SK-N-MC (cell line): ENCODE measurements around the gene VEPH1.

ENCODE experiments used
- DNase-seq: peaks from one replicate; pipeline ENCODE4 v3.0.0-alpha.2; 2011; ENCODE audit warnings: low read depth, low spot score
- H3K27ac ChIP-seq: fragments of 200-600 bp; sonication (generic); 2 replicates; pipeline ENCODE4 v1.5.1; 2016; ENCODE audit warnings: mixed run types
- H3K36me3 ChIP-seq: fragments of 200-600 bp; sonication (generic); 2 replicates; pipeline ENCODE4 v1.6.1; 2017; ENCODE audit warnings: antibody characterized with exemption, low read length, mixed read lengths; ENCODE audit not compliant: insufficient read depth
- H3K4me3 ChIP-seq: fragments of 200-600 bp; sonication (generic); 2 replicates; pipeline ENCODE4 v1.5.1; 2016
- H3K9ac ChIP-seq: fragments of 200-600 bp; sonication (generic); 2 replicates; pipeline ENCODE4 v1.8.0; 2017; ENCODE audit warnings: mixed run types, mixed read lengths; ENCODE audit not compliant: insufficient read length
- H3K9me3 ChIP-seq: fragments of 200-600 bp; sonication (generic); 2 replicates; pipeline ENCODE4 v1.6.1; 2017; ENCODE audit warnings: low read depth, mild to moderate bottlenecking, antibody characterized with exemption, low read length, moderate library complexity, mixed read lengths
- EZH2 ChIP-seq: fragments of 200-600 bp; sonication (generic); IDR thresholded peaks from one replicate; pipeline ENCODE4 v1.6.1; 2017; ENCODE audit warnings: antibody characterized with exemption
- FOXP2 ChIP-seq: optimal IDR thresholded peaks from 2 replicates; pipeline ENCODE3; 2011; ENCODE audit warnings: mild to moderate bottlenecking, moderate library complexity; ENCODE audit not compliant: insufficient read depth; ENCODE audit errors: extremely low read length, control extremely low read depth
- POLR2AphosphoS5 ChIP-seq: IDR thresholded peaks from 2 replicates; pipeline ENCODE4 v1.6.1; 2012; ENCODE audit warnings: mild to moderate bottlenecking, low read depth, low read length, borderline replicate concordance

VEPH1 gene

DNA sequence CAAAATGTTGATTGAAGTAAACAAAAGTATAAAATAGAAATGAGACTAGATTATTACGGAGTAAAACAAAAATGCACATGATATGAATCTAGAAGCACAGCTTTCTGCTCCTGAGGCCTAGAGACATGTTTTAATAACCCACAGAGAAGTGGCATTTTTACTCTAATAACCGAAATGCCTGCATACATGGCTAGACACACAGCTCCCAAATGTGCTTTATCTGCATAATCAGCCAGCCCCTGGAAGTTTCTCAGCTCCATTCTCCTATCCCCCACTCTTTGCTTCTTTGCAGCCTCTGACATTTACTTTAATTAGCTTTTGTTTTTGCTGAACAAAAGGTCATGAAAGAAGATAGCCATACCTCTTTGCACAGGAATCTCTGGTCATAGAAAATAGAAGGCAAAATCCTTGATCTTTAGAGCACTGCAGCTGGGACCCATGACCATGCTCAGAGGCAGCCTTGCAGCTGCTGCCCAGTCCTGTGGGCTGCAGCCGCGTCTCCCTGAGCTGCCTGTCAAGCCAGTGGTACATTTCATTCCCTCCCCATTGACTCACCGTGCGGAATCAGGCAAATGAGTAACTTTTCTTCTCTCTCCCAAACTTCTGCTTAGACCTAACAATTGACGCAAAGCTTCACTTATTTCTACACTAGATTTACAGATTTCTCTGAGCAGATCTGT is at the start of gene VEPH1:
Gene VEPH1 (minus strand): TSS at position 501 of the 680 bp plus-strand sequence. CDS start 8,067 bp downstream, outside the sequence.
- no peaks in the 10 kb centered on the region for H3K36me3 ChIP-seq
- H3K4me3 ChIP-seq, result no peak within 1 kb of the TSS
- DNase-seq, result no peak
- no peak for TF ChIP-seq EZH2
- no peak for TF ChIP-seq POLR2AphosphoS5
- no peak for TF ChIP-seq FOXP2
- H3K27ac ChIP-seq, result no peak within 1 kb of the TSS
- no peaks in the 10 kb centered on the region for H3K9me3 ChIP-seq
- no peak within 1 kb of the TSS for H3K9ac ChIP-seq

DNA sequence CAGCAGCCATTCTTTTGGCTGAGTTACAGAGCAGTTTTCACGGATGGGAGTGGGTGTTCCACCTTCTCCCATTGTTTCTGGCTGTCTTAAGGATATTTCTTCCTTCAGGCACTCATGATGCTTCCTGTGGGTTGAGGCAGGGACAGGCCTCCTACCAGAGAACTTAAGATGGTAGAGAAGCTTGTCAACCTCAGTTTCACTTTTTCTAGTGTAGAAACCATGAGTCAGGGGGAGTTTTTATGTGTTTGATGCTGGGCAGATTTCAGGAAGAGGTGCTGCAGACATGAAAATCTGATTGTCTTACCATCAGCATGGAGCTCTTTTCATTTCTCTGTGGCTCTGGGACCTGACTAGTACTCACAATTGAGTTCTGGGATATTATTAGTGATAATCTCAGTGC is 48.7 kb upstream of the VEPH1 start:
- H3K9ac ChIP-seq, result no peak overlapping the region
- H3K4me3 ChIP-seq, result no peak overlapping the region
- no peak for DNase-seq
- H3K27ac ChIP-seq, result no peak overlapping the region
- H3K9me3 ChIP-seq, result no peaks in the 10 kb centered on the region; the same call in 1 of the 2 replicates
- TF ChIP-seq EZH2 (no peak), POLR2AphosphoS5 (no peak), FOXP2 (no peak)
- H3K36me3 ChIP-seq, result no peaks in the 10 kb centered on the region

DNA sequence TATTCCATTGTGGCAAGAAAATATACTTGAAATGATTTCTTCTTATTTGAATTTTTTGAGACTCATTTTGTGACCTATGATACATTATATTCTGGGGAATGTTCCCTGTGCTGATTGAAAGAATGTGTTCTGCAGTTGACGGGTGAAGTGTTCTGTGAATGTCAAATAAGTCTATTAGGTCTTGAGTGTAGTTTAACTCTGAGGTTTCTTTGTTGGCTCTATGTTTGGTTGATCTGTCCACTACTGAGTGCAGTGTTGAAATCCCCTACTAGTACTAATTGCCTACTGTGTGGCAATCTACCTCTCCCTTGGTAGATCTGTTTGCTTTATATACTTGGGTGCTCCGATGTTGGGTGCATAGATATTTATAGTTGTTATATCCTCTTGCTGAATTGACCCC is 46.3 kb upstream of the VEPH1 start:
- DNase-seq, result no peak
- TF ChIP-seq EZH2 (no peak), POLR2AphosphoS5 (no peak), FOXP2 (no peak)
- H3K27ac ChIP-seq, result no peak overlapping the region

DNA sequence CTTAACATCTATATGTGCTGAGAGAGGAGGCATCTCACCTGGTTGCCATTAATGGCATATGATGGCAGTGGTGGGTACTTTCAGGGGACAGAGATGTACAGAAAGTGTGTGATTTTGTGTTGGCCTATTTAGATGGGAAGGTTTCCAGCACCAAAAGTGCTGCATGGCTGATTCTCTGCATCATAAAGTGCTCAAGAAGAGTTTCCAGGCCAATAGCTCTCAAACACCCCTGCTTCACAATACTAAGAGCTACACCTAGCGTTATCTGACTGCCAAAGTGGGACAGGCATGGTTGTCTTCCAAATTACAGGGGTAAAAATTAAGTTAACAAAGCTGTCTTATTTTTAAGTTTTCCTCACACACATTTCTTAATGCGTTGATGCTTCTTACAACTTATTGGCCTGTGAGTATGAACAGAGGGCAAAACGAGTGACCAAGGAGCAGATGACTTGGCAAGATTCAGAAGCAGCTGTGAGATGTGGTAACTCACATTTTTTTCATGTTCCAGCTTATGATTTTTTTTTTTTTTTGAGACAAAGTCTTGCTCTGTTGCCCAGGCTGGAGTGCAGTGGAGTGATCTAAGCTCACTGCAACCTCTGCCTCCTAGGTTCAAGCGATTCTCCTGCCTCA is 41.4 kb upstream of the VEPH1 start:
- Histone ChIP-seq H3K27ac (no peak overlapping the region), H3K9me3 (no peaks in the 10 kb centered on the region), H3K9ac (no peak overlapping the region), H3K4me3 (no peak overlapping the region), H3K36me3 (no peaks in the 10 kb centered on the region)
- DNase-seq, result no peak
- TF ChIP-seq EZH2, result no peak
- no peak for TF ChIP-seq FOXP2
- no peak for TF ChIP-seq POLR2AphosphoS5

More for the DNA sequence above, 46.3 kb upstream of the VEPH1 start:
- Histone ChIP-seq H3K36me3 (no peaks in the 10 kb centered on the region), H3K9ac (no peak overlapping the region), H3K4me3 (no peak overlapping the region), H3K9me3 (no peaks in the 10 kb centered on the region; the same call in 1 of the 2 replicates)

DNA sequence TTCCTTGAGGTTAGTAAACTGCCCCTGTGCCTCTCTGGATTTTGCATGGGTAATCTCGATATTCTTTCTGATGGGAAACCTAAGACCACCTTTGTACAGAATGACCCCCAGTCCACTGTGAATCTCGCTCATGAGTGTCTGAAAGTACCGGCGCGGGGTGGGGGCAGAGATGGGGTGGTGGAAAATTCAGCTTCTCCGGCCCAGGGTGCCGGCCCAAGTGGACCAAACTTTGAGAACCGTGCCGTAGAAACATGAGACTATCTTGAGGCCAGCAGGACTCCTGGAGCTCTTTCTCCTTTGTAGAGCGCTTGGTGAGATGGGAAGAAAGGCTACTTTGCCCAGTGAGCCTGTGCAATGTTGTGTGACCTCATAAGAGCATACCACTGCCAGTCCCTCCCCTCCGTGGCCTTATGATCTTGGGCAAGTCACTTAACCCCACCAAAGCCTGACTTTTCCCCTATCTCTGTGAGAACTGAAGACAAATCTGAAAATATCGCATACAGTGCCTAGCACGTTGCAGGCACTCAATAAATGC is 40.4 kb upstream of the VEPH1 start:
- no peak overlapping the region for H3K9ac ChIP-seq
- TF ChIP-seq FOXP2 (no peak), POLR2AphosphoS5 (no peak)
- H3K9me3 ChIP-seq, result no peaks in the 10 kb centered on the region
- no peak overlapping the region for H3K4me3 ChIP-seq
- H3K27ac ChIP-seq, result no peak overlapping the region
- H3K36me3 ChIP-seq, result no peaks in the 10 kb centered on the region
- no peak for DNase-seq

DNA sequence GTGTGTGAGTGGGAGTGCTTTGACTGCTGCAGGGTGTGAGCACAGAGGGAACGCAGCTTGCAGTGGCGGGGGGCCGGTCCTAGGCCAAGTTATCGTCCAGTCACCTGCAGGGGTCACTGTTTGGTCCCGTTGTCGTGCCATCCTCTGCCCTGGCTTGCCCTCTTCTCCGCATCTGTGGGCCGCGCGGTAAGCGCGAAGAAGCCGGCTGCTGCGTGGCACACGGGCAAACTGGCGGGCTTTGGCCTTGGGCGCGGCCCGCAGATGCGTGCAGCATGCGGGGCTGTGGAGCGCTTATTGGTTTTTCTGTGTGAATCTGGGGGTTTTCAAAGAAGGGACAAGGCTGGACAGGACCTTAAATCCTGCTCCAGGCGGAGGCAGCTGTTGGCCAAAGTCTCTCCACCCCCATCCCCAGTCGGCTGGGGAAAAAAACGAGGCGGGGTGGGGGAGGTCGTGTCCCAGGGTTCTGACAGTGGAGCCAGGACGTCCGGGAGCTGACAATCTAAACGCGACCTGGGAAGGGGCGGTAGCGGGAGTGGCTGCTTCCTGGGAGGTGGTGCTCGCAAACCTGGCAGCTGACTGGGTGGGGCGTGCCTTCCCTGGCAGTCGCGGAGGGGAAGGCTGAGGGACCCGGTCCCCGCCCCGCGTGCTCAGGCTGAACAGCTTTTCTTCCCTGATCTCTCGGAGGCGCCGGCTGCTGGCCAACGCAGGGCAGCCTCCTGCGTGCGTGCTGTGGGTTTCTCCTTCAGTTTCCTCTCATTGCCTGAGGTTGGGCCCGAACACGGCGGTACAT is 39.7 kb upstream of the VEPH1 start:
- DNase-seq, result no peak
- Histone ChIP-seq H3K9me3 (no peaks in the 10 kb centered on the region), H3K4me3 (no peak overlapping the region), H3K27ac (no peak overlapping the region), H3K36me3 (no peaks in the 10 kb centered on the region), H3K9ac (no peak overlapping the region)
- TF ChIP-seq FOXP2 (no peak), POLR2AphosphoS5 (no peak), EZH2 (no peak)

DNA sequence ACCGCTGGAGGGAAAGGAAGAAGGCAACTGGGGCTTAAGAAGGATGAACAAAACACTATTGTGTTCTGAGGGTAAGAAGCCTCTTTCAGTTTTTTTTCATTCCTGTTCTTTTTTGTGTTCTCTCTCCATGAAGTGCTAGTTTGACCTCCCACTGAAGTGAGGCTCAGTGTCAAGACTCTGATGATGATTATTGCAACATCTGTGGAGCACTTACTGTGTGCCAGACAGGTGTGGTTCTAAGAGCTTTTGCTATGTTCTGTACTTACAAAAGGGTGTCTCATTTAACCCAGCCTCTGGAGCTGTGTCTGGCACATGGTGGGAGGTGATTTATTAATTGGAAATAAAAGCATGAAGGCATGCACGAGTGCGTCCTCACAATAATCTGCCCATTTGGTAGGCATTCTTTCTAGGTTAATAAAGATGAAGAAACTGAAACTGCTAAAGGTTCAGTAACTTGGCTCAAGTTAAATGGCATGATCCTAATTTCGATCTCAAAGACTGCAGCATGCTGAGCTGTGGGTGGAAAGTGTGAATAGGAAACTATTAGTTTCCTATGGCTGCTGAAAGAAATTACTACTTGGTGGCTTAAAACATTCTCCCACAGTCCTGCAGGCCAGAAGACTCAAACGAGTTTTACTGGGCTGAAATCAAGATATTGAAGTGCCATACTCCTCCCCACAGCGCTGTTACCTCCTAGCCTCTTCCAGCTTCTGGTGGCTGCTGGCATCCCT is 38.5 kb upstream of the VEPH1 start:
- H3K4me3 ChIP-seq, result no peak overlapping the region
- H3K36me3 ChIP-seq, result no peaks in the 10 kb centered on the region
- H3K27ac ChIP-seq, result no peak overlapping the region
- H3K9ac ChIP-seq, result no peak overlapping the region
- no peak for DNase-seq
- no peaks in the 10 kb centered on the region for H3K9me3 ChIP-seq
- TF ChIP-seq POLR2AphosphoS5, result no peak
- no peak for TF ChIP-seq FOXP2
- TF ChIP-seq EZH2, result no peak

DNA sequence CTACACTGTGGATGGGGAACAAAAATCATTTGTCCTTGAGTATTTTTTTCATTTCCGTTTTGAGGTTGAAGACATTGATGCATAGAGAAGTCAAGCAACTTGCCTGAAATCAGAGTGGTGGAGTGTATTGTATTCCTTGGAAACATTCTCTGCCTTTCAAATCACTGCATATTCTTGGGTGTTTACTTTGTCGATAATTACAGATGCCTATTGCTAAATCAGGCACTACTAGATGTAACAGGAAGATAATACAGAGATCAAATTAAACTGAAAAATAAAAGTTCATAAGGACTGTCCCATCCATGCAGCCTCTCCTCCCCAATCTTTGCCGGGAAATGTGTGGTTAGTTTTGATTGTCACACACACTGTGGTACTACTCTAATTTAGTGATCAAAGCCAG is 37.4 kb upstream of the VEPH1 start:
- no peak for TF ChIP-seq EZH2
- TF ChIP-seq POLR2AphosphoS5, result no peak
- no peak for TF ChIP-seq FOXP2
- DNase-seq, result no peak
- Histone ChIP-seq H3K9ac (no peak overlapping the region), H3K27ac (no peak overlapping the region), H3K4me3 (no peak overlapping the region), H3K36me3 (no peaks in the 10 kb centered on the region), H3K9me3 (no peaks in the 10 kb centered on the region)
